AG04449 (cell line): ENCODE results near the gene SLC19A3.
"Not testable (repeated sequence)": the region's sequence is repeated elsewhere in the genome, so short reads cannot be mapped to it uniquely, and the experiment has no call there.

Experiments used
- CTCF ChIA-PET: fragments of 350-600 bp; formaldehyde crosslinking; extraction: SDS; loops from one replicate; lab custom pipeline; 2021; ENCODE audit warnings: antibody characterized with exemption; lab: Yijun Ruan, JAX
- POLR2A ChIA-PET: fragments of 400-600, 350-600 bp; formaldehyde crosslinking; extraction: SDS; loops from one replicate; lab custom pipeline; 2020; ENCODE audit warnings: antibody characterized with exemption, inconsistent platforms; lab: Yijun Ruan, JAX
- DNase-seq: peaks from one replicate; pipeline ENCODE4 v3.0.0-alpha.2; 2010; ENCODE audit warnings: low read depth, low spot score
- H3K4me3 ChIP-seq: 2 replicates; pipeline ENCODE4 v1.5.1; 2011; ENCODE audit warnings: low read depth, mild to moderate bottlenecking, control low read depth, low read length
- TF ChIP-seq, protein P1 (sequence below): IDR thresholded peaks from one replicate; pipeline ENCODE4 v1.5.1; 2011; ENCODE audit warnings: mild to moderate bottlenecking, moderate library complexity, low read length, control low read depth, inconsistent platforms; ENCODE audit not compliant: insufficient read depth; ENCODE audit errors: missing control alignments

Gene SLC19A3

GRCh38 chr2:227684258-227684657 lies 33.6 kb downstream of the SLC19A3 start:
- ChIA-PET CTCF (no interaction called here), POLR2A (no interaction called here)
- H3K4me3 ChIP-seq: no peak overlapping the region
- TF ChIP-seq, protein P1, sequence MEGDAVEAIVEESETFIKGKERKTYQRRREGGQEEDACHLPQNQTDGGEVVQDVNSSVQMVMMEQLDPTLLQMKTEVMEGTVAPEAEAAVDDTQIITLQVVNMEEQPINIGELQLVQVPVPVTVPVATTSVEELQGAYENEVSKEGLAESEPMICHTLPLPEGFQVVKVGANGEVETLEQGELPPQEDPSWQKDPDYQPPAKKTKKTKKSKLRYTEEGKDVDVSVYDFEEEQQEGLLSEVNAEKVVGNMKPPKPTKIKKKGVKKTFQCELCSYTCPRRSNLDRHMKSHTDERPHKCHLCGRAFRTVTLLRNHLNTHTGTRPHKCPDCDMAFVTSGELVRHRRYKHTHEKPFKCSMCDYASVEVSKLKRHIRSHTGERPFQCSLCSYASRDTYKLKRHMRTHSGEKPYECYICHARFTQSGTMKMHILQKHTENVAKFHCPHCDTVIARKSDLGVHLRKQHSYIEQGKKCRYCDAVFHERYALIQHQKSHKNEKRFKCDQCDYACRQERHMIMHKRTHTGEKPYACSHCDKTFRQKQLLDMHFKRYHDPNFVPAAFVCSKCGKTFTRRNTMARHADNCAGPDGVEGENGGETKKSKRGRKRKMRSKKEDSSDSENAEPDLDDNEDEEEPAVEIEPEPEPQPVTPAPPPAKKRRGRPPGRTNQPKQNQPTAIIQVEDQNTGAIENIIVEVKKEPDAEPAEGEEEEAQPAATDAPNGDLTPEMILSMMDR: no peak
- no peak for DNase-seq

GRCh38 chr2:227677928-227678327 lies 39.9 kb downstream of the SLC19A3 start:
- ChIA-PET POLR2A (no interaction called here), CTCF (no interaction called here)
- H3K4me3 ChIP-seq: no peak overlapping the region
- TF ChIP-seq, protein P1: no peak
- no peak for DNase-seq

- DNase-seq: no peak
- POLR2A ChIA-PET: no interaction called here
- CTCF ChIA-PET: interaction anchor here (1.1 kb wide), 1 partner anchor 17 kb away, joined by 3 read pairs; no protein-coding TSS in a partner anchor
- TF ChIP-seq, protein P1: no peak
- H3K4me3 ChIP-seq: no peak overlapping the region
Observed at GRCh38 chr2:227674485-227674884, 43.3 kb downstream of the SLC19A3 start.

DNA sequence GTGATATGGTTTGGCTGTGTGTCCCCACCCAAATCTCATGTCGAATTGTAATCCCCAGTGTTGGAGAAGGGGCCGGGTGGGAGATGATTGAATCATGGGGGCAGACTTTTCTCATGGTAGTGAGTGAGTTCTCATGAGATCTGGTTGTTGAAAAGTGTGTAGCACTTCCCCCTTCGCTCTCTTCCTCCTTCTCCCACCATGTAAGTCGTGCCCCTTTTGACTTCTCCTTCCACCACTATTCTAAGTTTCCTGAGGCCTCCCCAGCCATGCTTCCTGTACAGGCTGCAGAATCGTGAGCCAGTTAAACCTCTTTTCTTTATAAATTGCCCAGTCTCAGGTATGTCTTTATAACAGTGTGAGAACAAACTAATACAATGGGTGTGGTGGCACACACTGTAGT lies 44.2 kb downstream of the SLC19A3 start:
- CTCF ChIA-PET, H3K4me3 ChIP-seq, POLR2A ChIA-PET, DNase-seq: not testable (repeated sequence)

DNA sequence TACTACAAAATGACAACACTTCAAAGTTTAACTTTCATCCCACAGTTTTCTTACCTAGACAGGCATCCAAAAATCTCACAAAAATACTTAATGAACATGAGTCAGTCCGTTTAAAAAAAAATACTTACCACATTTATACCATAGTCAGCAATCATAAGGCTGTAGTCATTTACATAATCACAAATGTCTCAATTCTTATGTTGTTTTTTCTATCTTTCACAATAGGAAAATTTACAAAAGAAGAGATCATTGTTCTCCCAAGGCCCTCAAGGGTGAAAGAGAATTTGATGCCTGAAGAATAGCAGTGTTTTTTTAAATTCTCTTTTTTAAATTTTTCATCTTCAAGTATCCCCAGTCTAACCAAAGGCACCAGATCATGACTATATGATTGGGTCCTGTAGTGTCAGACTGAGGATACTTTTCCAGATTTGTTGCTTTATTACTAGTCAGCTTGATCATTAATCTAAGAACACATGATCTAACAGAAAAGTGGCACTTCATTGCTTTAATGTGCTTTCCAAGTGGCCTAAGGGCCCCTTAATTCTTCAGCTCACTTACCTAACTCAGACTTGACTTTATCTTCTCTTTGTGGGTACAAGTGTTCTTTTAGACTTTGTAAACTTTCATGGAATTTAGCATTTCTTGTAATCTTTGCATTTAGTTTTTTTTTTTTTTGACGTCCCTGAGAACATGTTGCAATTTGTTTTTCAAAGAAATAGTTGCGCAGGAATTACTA lies 46.5 kb downstream of the SLC19A3 start:
- TF ChIP-seq, protein P1: no peak
- no peak for DNase-seq
- POLR2A ChIA-PET: no interaction called here
- CTCF ChIA-PET: interaction anchor here (1.2 to 2.2 kb wide), 2 partner anchors 13 to 95 kb away, joined by 5 to 10 read pairs; no protein-coding TSS in a partner anchor
- H3K4me3 ChIP-seq: no peak overlapping the region

GRCh38 chr2:227666631-227667170 lies 51.1 kb downstream of the SLC19A3 start, which contains the start of gene SCYGR5:
Gene SCYGR5 (plus strand): TSS chr2:227666804. CDS start chr2:227666804, 0 bp downstream.
- H3K4me3 ChIP-seq, DNase-seq, POLR2A ChIA-PET: not testable (repeated sequence)
- CTCF ChIA-PET: interaction anchor here (1.9 to 2.1 kb wide), 2 partner anchors 9 to 99 kb away, joined by 5 to 6 read pairs; no protein-coding TSS in a partner anchor

DNA sequence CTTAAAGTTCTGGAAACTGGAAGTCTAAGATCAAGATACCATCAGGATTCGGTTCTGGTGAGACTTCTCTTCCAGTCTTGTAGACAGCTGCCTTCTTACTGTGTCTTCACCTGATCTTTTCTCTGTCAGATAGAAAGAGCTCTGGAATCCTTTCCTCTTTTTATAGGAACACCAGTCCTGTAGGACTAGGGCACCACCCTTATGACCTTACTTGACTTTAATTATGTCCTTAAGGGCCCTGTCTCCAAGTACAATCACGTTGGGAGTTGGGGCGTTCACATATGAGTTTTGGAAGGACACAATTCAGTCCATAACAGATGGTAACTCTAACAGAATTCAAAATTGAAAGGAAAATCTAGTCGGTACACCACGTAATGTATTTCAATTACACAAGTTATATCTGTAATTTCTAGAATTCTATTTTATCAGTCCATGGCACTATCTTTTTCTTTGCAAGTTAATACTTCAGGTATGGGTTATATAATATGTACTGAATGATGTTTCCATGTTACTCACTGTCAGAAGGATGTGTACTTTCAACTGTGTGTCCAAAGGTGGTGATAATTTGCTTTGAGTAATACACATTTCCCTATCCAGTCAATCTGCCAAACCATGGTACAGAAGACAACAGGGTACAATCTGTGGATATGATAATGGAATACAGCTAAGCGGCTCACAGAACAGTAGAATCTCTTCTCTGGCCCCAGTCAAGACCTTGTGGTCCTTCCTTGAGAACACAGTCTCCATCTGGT lies 52.5 kb downstream of the SLC19A3 start:
- no peak for DNase-seq

More for the DNA sequence above, 52.5 kb downstream of the SLC19A3 start:
- TF ChIP-seq, protein P1: no peak
- H3K4me3 ChIP-seq: no peak overlapping the region
- CTCF ChIA-PET: interaction anchor here (1.9 kb wide), 1 partner anchor 101 kb away, joined by 5 read pairs; no protein-coding TSS in a partner anchor
- POLR2A ChIA-PET: no interaction called here
